ENCODE results near the gene IRX2. TPM values are rescaled to one million over a fixed set of nuclear protein-coding genes. Genes with fewer than 3 reads are reported as not detected.

The IRX2 gene
- polyA plus RNA-seq, 1 donor from 2014 or later = 0.95 TPM

- Histone ChIP-seq H3K79me2 (replicated peaks; ENCODE audit: insufficient read depth, low read length) (no peaks in the 10 kb centered on the region), H3K27ac (ENCODE audit: low read length) (no peak overlapping the region), H3K4me2 (ENCODE audit: low read length) (no peak overlapping the region), H2AFZ (ENCODE audit: low read depth, low read length) (no peak overlapping the region), H3K9ac (ENCODE audit: low read length) (no peak overlapping the region), H3K36me3 (ENCODE audit: insufficient read depth, low read length) (no peaks in the 10 kb centered on the region), H3K9me2 (ENCODE audit: insufficient read depth, low read length) (no peaks in the 10 kb centered on the region), H3K9me3 (ENCODE audit: low read length) (no peaks in the 10 kb centered on the region), H3K27me3 (ENCODE audit: insufficient read depth, low read depth, low read length) (no peaks in the 10 kb centered on the region), H4K20me1 (ENCODE audit: insufficient read depth) (no peaks in the 10 kb centered on the region), H3K4me3 (ENCODE audit: low read length) (no peak overlapping the region), H3F3A (ENCODE audit: insufficient read depth, low read length, poor library complexity, severe bottlenecking) (no peaks in the 10 kb centered on the region)
- TF ChIP-seq, protein P1, sequence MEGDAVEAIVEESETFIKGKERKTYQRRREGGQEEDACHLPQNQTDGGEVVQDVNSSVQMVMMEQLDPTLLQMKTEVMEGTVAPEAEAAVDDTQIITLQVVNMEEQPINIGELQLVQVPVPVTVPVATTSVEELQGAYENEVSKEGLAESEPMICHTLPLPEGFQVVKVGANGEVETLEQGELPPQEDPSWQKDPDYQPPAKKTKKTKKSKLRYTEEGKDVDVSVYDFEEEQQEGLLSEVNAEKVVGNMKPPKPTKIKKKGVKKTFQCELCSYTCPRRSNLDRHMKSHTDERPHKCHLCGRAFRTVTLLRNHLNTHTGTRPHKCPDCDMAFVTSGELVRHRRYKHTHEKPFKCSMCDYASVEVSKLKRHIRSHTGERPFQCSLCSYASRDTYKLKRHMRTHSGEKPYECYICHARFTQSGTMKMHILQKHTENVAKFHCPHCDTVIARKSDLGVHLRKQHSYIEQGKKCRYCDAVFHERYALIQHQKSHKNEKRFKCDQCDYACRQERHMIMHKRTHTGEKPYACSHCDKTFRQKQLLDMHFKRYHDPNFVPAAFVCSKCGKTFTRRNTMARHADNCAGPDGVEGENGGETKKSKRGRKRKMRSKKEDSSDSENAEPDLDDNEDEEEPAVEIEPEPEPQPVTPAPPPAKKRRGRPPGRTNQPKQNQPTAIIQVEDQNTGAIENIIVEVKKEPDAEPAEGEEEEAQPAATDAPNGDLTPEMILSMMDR (IDR thresholded peaks at IDR 0.05; ENCODE audit: poor library complexity, severe bottlenecking) = no peak
- no peak for TF ChIP-seq POLR2AphosphoS5 (IDR thresholded peaks at IDR 0.05)
- no peak for TF ChIP-seq EP300 (conservative IDR thresholded peaks at IDR 0.05; ENCODE audit: poor library complexity, severe bottlenecking)
- no peak for TF ChIP-seq SMC3 (conservative IDR thresholded peaks at IDR 0.05; ENCODE audit: poor library complexity)
- TF ChIP-seq RAD21 (conservative IDR thresholded peaks at IDR 0.05) = no peak
- TF ChIP-seq, protein P2, sequence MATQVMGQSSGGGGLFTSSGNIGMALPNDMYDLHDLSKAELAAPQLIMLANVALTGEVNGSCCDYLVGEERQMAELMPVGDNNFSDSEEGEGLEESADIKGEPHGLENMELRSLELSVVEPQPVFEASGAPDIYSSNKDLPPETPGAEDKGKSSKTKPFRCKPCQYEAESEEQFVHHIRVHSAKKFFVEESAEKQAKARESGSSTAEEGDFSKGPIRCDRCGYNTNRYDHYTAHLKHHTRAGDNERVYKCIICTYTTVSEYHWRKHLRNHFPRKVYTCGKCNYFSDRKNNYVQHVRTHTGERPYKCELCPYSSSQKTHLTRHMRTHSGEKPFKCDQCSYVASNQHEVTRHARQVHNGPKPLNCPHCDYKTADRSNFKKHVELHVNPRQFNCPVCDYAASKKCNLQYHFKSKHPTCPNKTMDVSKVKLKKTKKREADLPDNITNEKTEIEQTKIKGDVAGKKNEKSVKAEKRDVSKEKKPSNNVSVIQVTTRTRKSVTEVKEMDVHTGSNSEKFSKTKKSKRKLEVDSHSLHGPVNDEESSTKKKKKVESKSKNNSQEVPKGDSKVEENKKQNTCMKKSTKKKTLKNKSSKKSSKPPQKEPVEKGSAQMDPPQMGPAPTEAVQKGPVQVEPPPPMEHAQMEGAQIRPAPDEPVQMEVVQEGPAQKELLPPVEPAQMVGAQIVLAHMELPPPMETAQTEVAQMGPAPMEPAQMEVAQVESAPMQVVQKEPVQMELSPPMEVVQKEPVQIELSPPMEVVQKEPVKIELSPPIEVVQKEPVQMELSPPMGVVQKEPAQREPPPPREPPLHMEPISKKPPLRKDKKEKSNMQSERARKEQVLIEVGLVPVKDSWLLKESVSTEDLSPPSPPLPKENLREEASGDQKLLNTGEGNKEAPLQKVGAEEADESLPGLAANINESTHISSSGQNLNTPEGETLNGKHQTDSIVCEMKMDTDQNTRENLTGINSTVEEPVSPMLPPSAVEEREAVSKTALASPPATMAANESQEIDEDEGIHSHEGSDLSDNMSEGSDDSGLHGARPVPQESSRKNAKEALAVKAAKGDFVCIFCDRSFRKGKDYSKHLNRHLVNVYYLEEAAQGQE (IDR thresholded peaks at IDR 0.05; ENCODE audit: borderline replicate concordance) = no peak
- TF ChIP-seq EZH2 (IDR thresholded peaks at IDR 0.05; ENCODE audit: borderline replicate concordance, insufficient read depth, low read length, poor library complexity, severe bottlenecking) = no peak
- no peak for TF ChIP-seq MXI1 (conservative IDR thresholded peaks at IDR 0.05; ENCODE audit: poor library complexity, severe bottlenecking)
- no peak for TF ChIP-seq TAF1 (IDR thresholded peaks at IDR 0.05; ENCODE audit: low read depth)
These were observed 23.9 kb downstream of the IRX2 start for GRCh38 chr5:2727550-2727949.

GRCh38 chr5:2725980-2726765 lies 25.3 kb downstream of the IRX2 start:
- TF ChIP-seq EP300 (conservative IDR thresholded peaks at IDR 0.05; ENCODE audit: poor library complexity, severe bottlenecking) = no peak
- TF ChIP-seq, protein P1 (IDR thresholded peaks at IDR 0.05; ENCODE audit: poor library complexity, severe bottlenecking) = no peak
- no peak for TF ChIP-seq POLR2AphosphoS5 (IDR thresholded peaks at IDR 0.05)
- TF ChIP-seq RAD21 (conservative IDR thresholded peaks at IDR 0.05) = no peak
- no peak for TF ChIP-seq EZH2 (IDR thresholded peaks at IDR 0.05; ENCODE audit: borderline replicate concordance, insufficient read depth, low read length, poor library complexity, severe bottlenecking)
- TF ChIP-seq, protein P2 (IDR thresholded peaks at IDR 0.05; ENCODE audit: borderline replicate concordance) = no peak
- no peak for TF ChIP-seq SMC3 (conservative IDR thresholded peaks at IDR 0.05; ENCODE audit: poor library complexity)
- no peak for TF ChIP-seq TAF1 (IDR thresholded peaks at IDR 0.05; ENCODE audit: low read depth)
- TF ChIP-seq MXI1 (conservative IDR thresholded peaks at IDR 0.05; ENCODE audit: poor library complexity, severe bottlenecking) = no peak
- H2AFZ ChIP-seq (ENCODE audit: low read depth, low read length) = no peak overlapping the region

More at GRCh38 chr5:2725980-2726765, 25.3 kb downstream of the IRX2 start:
- H3K4me2 ChIP-seq (ENCODE audit: low read length) = no peak overlapping the region
- H4K20me1 ChIP-seq (ENCODE audit: insufficient read depth) = no peaks in the 10 kb centered on the region
- no peaks in the 10 kb centered on the region for H3F3A ChIP-seq (ENCODE audit: insufficient read depth, low read length, poor library complexity, severe bottlenecking)
- no peak overlapping the region for H3K9ac ChIP-seq (ENCODE audit: low read length)
- no peaks in the 10 kb centered on the region for H3K9me3 ChIP-seq (ENCODE audit: low read length)
- no peaks in the 10 kb centered on the region for H3K79me2 ChIP-seq (replicated peaks; ENCODE audit: insufficient read depth, low read length)
- no peak overlapping the region for H3K4me3 ChIP-seq (ENCODE audit: low read length)
- no peaks in the 10 kb centered on the region for H3K9me2 ChIP-seq (ENCODE audit: insufficient read depth, low read length)
- no peaks in the 10 kb centered on the region for H3K27me3 ChIP-seq (ENCODE audit: insufficient read depth, low read depth, low read length)
- no peaks in the 10 kb centered on the region for H3K36me3 ChIP-seq (ENCODE audit: insufficient read depth, low read length)
- no peak overlapping the region for H3K27ac ChIP-seq (ENCODE audit: low read length)

Measured in neural cell (in vitro differentiated cells).